HG02610 (cell line): ENCODE measurements around the gene RPL12.
A peak's percentile ranks its signal among the peaks of the same experiment; 100 is the strongest.

ENCODE experiments used
- ATAC-seq: cut with Tn5 transposase; IDR thresholded peaks from one replicate; pipeline ENCODE4 v1.9.1; 2021; ENCODE audit warnings: mild to moderate bottlenecking, moderate library complexity; ENCODE audit not compliant: unreplicated experiment

Gene RPL12

DNA sequence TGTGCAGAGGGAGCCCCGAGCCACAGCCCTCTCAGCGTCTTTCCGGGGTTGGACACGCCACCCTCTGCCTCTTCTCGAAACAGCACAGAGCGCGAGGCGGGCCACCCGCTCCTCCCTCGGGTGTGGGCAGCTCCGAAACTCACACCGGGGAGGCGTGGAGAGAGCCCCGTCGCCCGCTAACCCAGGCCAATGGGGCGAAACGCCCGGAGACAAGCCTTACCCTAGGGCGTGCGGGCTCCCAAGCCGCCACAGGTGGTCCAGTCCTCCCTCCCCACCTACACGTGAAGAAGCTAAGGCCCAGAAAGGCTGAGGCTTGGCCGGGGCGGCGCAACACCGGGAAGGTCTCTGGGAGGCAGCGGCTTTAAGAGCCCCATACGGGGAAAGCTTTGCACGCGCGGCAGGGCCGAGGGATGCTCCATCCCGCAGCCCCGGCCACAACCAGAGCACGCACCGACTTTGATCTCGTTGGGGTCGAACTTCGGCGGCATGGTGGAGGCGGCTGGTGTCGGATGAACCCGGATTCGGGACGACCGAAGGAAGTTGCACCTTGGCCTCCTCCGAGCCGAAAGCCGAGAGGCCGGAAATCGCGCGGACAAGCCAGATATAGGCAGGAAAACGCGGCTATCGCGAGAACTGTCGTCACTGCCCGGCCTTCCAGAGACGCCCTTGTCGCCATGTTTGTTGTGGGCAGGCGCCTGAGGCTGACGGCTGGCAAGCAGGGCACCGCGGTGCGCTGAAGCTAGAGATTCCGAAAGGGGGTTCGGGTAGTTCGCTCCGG is at the start of gene RPL12, which contains the start of gene LRSAM1:
Gene RPL12, minus strand, starts transcription at position 577 of the 778 bp plus-strand sequence. Its CDS starts 89 bp downstream, at position 488.
Gene LRSAM1, plus strand, starts transcription at position 681 of the 778 bp plus-strand sequence. CDS start 3,018 bp downstream, outside the sequence.
- peak; percentile 54 for ATAC-seq

DNA sequence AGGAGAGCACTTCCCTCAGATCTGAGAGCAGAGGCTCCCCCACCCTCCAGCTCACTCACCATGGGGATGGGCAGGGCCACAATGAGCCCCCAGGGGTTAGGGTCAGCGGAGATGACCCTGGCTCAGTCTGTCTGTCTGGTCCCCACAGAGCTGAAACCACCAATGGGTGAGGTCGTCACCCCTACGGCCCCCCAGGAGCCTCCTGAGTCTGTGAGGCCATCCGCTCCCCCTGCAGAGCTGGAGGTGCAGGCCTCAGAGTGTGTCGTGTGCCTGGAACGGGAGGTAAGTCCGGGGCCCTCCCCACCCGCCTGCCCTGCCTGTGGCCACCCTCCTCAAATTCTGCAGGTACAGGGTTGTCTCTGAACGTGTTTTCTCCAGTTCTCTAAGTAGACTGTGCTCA is 49.7 kb upstream of the RPL12 start:
- no peak for ATAC-seq

DNA sequence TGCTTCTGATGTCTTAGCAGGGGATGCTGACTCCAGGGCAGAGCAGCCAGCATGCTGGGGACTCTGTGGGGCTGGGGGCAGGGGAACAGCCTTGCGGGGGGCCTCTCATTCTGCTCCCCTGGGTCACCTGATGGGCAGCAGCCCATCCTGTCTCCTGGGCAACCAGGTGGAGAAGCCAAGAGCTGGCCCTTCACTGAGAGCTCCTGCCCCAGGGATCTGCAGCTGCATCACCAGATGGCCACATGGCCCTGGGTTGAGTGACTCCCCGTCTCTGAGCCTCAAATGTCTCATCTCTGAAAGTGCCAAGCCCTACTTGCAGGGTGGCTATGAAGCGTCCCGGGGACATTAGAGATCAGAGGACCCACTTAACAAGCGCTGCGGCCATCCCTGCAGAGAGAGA is 49.2 kb upstream of the RPL12 start:
- no peak for ATAC-seq

DNA sequence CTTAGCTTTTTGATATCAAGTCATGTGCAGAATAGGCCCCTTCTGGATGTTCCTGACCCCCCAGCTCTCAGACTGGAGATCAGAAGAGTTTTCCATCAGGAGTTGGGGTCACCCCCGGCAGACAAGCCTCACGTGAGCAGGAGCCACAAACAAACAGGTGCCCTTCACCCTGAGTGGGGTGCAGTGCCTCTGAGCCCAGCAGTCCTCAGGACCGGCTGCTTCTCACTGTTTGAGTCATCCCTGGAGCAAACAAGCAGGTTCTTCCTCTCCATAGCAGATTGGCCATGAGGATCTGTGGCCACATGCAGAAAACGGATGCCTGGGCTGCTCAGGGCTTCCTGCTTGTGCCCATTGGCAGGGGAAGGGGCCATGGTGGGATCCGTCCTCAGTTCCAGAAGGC is 47.1 kb upstream of the RPL12 start:
- ATAC-seq, result no peak

DNA sequence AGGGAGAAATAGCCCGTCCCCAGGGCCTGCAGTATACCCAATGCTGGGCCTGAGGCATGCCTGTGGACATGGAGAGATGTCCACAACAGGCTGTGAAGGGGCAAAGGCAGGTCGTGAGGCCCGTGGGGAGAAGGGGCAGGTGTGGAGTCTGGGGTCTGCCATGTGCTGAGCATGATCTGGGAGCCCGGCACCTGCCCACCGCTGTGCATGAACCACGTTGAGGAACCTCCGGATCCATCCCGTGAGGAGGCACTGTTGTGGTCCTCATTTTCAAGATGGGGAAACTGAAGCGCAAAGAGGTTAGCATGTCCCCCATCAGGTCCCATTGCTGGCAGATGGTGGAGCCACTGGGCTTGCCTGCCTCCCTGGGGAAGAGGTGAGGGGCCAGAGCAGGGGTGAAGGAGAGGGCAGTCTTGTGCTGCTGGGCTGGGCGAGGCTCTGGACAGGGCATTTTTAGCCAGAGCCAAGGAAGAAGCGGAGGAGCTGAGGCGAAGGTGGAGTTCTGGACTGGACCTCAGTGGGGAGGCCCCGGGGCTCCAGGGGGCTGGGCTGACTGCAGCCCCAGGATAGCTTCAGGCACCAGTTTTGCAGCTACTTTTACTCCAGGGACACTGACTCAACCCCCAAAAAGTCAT is 46.6 kb upstream of the RPL12 start:
- ATAC-seq, result no peak

DNA sequence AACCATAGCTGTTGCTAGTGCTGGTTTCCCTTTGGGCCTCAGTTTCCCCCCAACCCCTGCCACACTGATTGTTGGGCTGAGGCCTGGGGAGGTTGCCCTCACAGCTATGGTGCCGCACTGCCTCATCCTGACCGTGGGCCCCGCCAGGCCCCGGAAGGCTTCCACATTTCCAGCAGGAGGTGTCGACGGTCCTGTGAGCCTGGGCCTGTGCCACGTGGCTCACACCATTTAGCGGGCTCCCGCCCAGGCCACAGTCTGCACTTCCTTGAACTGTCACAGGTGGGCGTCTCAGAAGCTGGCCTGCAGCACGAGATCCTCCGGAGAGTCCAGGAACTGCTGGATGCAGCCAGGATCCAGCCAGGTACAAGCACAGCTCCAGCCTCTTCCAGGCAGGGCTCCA is 45.8 kb upstream of the RPL12 start:
- no peak for ATAC-seq

DNA sequence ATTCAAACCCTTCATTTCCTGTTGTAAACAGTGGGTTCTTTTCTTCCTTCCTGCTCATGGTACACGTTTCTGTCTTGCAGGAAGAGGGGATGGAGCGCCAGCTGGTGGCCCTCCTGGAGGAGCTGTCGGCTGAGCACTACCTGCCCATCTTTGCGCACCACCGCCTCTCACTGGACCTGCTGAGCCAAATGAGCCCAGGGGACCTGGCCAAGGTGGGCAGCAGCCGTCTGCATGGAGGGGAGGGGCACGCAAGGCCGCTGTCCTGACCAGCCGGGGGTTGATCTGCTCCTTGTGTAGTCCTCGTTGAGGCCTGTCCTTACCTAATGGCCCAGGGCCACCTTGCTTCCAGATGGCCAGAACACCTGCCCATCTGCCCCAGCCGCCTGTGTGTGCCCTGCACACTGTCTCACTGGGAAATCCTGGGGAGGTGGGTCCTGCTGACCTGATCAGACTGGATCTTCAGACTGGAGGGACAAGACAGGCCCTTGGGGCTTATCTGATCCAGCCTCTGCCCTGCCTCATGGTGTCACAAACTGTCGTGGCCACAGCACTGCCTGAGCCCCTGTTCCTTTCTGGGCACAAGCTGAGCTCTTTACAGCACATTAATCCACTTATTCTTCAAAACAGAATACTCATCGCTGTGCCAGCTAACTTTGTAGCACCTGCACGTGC is 44.8 kb upstream of the RPL12 start:
- ATAC-seq, result no peak

DNA sequence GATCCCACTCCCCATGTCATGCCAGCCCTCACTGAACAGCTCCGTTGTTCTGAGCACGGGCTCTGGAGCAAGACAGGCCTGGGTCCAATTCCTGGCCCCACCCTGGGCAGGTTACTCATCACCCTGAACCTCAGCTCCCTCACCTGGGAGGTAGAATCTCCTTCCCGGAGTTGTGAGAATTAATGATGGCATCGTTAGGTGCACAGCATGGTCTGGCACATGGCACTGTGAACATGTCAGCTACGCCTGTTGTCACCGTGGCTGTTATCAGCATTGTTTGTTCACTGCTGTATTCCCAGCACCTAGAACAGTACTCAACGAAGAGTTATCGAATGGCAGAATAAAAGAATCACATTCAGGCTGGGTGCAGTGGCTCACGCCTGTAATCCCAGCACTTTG is 43.1 kb upstream of the RPL12 start:
- ATAC-seq, result no peak

DNA sequence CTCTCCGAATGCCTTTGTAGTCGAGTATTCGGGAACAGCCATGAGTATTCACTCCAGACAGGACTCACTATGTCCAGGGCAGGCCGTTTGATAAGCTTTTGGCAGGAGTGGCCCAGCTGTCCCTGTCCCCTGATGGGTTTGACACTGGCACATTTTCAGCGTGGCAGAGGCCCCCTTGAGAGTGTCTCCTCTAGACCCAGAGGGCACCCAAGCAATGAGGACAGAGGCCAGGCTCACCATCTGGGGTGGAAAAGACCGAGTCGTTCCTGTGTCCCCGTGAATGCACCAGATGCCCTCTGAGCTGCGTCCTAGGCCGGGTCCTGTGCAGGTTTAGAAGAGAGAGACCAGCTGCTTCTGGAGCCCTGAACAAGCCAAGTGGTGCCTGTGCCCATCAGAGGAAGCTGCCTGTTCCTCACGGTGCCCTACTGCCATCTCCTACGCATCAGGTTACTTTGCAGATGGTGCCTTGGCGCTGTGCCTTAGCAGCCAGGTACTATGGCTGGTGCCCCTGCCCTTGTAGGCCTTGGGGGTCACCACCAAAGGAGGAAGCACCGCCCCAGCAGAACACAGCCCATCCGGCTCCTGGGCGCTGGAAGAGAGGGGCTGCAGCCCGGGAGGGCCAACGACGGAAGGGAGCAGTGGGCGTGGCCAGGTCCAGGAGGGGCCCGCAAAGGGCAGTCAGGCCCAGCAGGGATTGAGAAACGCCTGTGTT is 42.5 kb upstream of the RPL12 start:
- ATAC-seq, result no peak

DNA sequence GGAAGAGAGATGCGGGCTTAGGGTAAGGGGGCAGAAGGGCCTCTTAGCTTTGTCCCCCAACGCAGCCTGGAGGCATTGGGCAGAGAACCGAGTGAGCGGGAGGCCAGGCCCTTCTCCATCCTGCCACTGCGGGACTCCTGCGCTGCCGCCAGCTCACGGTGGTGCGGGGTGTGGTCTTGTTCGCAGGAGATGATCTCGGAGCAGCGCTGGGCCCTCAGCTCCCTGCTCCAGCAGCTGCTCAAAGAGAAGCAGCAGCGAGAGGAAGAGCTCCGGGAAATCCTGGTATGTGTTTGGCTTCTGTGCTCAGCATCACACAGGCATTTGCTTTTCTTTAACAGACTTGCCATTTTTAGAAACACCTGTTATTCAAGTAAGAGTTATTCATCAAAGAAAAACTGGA is 41.4 kb upstream of the RPL12 start:
- ATAC-seq, result no peak

DNA sequence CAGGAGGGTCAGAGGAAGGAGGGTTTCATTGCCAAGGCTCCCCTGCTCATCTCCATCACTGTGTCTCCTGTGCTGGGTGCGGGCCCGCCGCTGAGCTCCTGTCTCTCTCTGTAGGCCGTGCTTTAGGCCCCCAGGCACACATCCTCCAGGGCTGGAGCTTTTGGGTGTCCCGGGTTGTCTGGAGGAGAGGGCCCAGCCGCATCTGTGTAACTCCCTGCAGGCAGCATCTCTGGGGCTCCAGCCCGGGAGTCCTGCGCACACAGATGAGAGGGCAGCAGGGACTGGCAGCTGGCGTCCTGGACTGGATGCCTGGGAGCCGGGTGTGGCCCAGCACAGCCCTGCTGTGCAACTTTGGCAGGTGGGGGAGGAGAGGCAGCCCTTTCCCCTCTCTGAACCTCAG is 40.3 kb upstream of the RPL12 start:
- no peak for ATAC-seq

DNA sequence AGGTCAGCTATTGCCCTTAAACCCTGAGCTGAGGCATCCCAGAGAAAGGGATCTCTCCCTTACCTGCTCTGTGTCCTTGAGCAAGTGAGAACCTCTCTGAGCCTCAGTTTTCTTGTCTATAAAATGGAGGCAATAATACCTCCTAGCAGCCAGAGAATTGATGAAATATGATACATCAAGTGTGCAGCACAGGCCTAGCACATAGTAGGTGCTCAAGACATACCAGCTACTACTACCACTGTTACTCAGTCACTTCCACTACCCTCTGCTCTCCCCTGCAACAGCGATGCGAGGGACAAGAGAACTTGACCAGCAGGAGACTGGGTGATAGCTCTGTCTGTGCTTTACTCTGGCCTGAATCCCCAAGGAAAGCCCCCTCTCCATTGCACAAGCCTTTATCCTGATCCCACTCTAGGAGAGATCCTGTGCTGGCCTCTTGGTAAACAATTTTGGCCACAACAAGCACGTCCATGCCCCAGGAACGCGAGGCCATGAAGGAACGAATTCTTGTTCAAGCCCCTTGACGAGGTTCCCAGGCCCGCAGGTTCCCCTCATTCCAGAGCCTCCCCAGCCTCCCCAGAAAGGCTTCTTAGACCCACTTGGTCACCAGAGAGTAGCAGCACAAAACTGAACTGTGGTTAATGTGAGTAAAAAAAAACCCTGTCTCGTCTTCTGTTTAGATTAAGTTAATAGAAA is 39.5 kb upstream of the RPL12 start:
- ATAC-seq, result no peak

DNA sequence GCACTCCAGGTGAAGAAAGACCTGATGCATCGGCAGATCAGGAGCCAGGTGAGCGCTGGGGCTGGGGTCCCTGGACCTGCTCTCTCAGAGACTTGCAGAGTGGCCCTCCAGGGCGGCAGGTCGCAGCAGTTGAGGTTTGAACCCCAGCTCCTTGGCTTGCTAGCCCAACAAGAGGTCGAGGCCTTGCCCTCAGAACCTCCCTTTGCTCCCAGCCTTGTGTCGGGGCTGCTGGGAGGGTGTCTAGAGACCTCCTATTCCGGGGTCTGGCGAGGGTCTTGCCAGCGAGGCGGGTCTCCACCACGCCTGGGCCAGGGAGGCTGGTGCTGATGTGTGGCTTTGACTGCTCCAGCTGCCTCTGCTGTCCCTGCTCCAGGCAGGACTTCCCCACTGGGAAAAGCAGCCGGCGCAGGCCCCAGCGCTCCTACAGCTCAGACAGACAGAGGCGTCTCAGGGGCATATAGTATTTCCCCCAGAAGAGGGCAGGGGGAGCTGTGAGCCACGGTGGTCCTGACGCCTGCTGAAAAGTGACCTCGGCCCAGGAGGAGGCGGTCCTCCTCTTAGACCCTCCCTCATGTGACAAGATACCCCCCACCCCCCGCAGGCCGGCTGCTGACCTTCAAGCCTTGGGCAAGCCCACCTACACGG is 38.4 kb upstream of the RPL12 start:
- ATAC-seq, result no peak

DNA sequence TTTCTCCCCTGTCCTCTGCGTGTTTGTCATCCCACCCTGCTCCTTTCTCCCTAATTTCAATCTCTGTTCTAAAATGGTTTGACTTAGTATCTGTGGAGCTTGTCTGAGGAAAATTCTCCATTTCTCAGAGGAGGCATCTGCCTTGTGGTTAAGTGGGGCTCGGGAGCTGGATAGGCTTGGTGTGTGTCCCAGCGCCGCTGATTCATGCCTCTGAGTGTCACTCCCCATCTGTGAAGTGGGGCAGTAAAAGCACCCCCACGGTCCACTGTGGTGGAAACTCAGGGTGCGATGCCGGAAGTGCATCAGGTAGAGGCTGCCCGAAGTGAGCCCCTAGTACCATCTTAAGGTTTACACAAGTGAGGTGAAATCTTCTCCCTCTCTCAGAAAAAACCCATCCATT is 37.7 kb upstream of the RPL12 start:
- no peak for ATAC-seq

DNA sequence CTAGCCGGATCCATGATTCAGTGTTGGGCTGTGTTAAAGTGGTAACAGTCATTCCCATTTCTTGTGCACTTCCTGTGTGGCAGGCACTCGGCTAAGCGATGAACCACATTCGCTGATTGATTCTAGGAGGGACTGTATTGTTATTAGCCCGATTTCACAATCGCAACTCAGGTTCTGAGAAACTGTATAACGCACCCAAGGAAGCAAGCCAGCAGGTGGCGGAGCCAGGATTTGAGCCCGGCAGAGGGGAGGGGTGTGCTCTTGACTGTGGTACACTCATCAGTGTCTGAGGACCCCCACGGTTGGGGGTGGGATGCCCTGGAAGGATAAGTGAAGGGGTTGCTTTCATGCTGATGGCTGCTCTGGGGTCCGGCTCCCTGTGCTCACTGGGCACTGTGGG is 34.8 kb upstream of the RPL12 start:
- ATAC-seq, result no peak

DNA sequence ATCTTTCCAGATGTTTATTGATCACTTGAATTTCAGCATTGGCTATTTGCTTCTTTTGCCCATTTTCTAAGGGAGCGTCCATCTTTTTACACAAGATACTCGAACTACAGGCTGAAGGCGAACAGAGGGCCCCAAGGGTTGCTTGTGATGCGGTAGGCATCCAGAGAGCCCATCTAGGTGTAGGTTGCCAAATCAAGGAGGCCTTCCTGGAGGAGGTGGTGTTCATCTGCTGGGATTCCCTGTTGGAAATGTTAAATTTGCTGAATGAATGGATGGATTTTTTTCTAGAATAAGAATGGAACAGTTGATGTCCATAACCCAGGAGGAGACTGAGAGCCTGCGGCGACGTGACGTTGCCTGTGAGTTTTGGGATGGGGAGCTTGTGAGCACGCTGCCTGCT is 31.5 kb upstream of the RPL12 start:
- ATAC-seq, result no peak

DNA sequence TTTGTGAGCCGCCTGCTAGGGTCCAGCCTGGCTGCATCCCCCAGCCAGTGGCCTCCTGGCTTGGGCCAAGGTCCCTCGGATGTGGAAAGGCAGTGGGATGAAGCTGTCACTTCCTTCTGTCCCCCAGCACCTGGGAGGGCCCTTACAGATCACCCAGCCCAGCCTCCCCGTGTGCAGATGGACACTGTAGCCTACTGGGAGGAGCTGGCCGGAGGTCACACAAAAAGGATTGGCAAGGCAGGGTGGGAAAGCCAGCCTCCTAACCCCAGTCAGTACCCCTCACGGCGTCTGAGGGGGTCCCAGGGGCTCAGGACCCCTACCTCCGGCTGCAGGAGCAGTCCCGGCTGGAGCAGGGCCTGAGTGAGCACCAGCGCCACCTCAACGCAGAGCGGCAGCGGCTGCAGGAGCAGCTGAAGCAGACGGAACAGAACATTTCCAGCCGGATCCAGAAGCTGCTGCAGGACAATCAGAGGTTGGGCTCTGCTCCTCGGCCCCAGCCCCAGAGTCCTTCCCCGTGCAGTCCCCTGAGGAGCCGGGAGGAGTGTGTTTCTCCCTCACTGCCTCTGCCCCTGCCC is 28.4 kb upstream of the RPL12 start:
- no peak for ATAC-seq

DNA sequence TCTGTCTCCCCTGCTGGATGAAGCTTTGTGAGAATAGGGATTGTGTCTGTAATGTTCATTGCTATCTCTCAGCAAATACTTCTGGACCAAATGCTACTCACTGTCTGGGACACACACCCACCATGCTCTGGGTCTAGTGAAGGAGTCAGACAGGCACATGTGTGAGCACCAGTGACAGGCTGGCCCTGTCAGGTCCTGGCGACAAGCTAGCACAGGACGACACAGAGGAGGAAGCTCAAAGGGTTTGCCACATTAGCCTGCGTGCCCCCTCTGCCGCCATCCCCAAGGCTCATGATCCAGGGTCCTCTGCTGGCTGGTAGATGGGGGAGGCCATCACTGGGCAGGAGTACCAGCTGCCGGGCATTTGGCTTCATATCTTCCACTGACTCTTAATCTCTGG is 23.4 kb upstream of the RPL12 start:
- ATAC-seq, result no peak

DNA sequence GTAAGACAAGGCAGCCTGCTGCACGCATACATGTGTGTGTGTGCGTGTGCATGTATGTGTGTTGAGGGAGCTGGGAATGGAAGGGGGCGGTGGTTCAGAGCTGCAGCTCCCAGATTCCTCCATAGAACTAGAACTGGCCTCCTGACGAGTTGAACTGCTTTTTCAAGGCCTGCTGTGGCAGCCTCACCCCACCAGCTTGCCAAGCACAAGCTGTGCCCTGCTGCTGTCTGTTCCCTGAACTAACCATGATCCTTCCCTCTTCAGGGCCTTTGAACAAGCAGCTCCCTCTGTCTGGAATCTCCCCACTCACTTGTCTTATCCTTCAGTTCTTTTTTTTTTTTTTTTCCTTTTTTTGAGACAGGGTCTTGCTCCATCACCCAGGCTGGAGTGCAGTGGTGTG is 22.7 kb upstream of the RPL12 start:
- no peak for ATAC-seq

DNA sequence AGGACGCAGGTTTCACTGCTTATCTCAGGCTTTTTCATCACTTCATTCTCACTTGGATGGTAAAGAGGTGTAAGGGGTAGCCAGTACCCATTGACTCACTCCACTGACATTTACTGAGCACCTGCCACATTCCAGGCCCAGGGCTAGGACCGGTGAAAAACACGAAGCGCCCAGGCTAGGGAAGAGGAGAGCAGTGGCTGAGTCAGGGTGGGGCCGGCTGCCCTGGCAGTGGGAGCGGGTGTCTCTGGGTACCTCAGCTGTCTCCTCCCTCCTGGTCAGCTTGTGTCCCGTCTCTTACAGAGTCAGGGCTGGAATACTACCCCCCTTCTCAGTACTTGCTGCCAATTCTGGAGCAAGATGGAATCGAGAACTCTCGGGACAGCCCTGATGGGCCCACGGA is 22.3 kb upstream of the RPL12 start:
- ATAC-seq, result no peak
